Activated B cell treated with CpG ODN at 0.5 μM for 24 hours (primary cell): ENCODE data around the gene SLC12A2. TPM values are rescaled to one million over a fixed set of nuclear protein-coding genes. Genes with fewer than 3 reads are reported as not detected.

ENCODE experiments used
- ATAC-seq: fragments of 200-7000 bp; cut with Tn5 transposase; one replicate; pipeline ENCODE4 v1.10.0; 2021; ENCODE audit warnings: low read depth, mild to moderate bottlenecking, moderate library complexity
- CTCF ChIA-PET: fragments of 350-600 bp; sonication (Branson Sonifier 250); formaldehyde crosslinking; loops from one replicate; lab custom pipeline; 2021; ENCODE audit warnings: antibody characterized with exemption; lab: Charles Lee
- POLR2A ChIA-PET: fragments of 350-600 bp; sonication (Branson Sonifier 250); formaldehyde crosslinking; loops from one replicate; lab custom pipeline; 2021; ENCODE audit warnings: antibody characterized with exemption; lab: Charles Lee
- DNase-seq: peaks from one replicate; pipeline ENCODE4 v3.0.0; 2022
- H3K27ac Mint-ChIP-seq: one replicate; pipeline ENCODE4 v1.8.0; 2020; ENCODE audit warnings: mixed read lengths
- H3K27me3 Mint-ChIP-seq: one replicate; pipeline ENCODE4 v1.8.0; 2021; ENCODE audit warnings: mixed read lengths
- H3K36me3 Mint-ChIP-seq: one replicate; pipeline ENCODE4 v1.8.0; 2021; ENCODE audit warnings: low read depth, mixed read lengths
- H3K4me1 Mint-ChIP-seq: one replicate; pipeline ENCODE4 v1.8.0; 2021; ENCODE audit warnings: mixed read lengths
- H3K4me3 Mint-ChIP-seq: one replicate; pipeline ENCODE4 v1.8.0; 2020; ENCODE audit warnings: mild to moderate bottlenecking, mixed read lengths
- H3K9me3 Mint-ChIP-seq: one replicate; pipeline ENCODE4 v1.8.0; 2020; ENCODE audit warnings: mixed read lengths
- intact Hi-C: fragments of 100-400 bp; cut with micrococcal nuclease; formaldehyde crosslinking; loops from one replicate; pipeline ENCODE4 v1.15.1; 2024
- total RNA-seq: library from RNA; stranded (reverse); gene quantifications from 2 replicates; pipeline ENCODE4 v1.2.3, GENCODE V29; 2022
- TF ChIP-seq, protein P1 (sequence below): fragments of 200-600 bp; IDR thresholded peaks from one replicate; pipeline ENCODE4 v1.8.0; 2022; ENCODE audit warnings: antibody characterized with exemption, mild to moderate bottlenecking

SLC12A2 gene
- total RNA-seq, 1 donor from 2014 or later = 20.6 TPM

DNA sequence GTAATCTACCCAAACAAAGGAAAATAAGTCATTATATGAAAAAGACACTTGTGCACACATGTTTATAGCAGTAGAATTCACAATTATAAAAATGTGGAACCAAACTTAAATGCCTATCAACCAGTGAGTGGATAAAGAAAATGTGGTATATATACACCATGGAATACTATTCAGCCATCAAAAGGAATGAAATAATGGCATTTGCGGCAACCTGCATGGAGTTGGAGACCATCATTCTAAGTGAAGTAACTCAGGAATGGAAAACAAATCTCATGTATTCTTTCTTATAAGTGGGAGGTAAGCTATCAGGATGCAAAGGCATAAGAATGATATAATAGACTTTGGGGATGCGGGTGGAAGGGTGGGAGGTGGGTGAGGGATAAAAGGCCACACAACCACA, 34.6 kb downstream of the SLC12A2 start:
- ATAC-seq = no peak
- Mint-ChIP-seq H3K9me3 (peaks cover 10% of the 10 kb centered on the region), H3K27ac (no peak overlapping the region), H3K4me1 (no peaks in the 10 kb centered on the region), H3K27me3 (no peaks in the 10 kb centered on the region), H3K36me3 (peaks cover 63% of the 10 kb centered on the region), H3K4me3 (no peak overlapping the region)
- intact Hi-C loops = no loop called here
- TF ChIP-seq, protein P1, sequence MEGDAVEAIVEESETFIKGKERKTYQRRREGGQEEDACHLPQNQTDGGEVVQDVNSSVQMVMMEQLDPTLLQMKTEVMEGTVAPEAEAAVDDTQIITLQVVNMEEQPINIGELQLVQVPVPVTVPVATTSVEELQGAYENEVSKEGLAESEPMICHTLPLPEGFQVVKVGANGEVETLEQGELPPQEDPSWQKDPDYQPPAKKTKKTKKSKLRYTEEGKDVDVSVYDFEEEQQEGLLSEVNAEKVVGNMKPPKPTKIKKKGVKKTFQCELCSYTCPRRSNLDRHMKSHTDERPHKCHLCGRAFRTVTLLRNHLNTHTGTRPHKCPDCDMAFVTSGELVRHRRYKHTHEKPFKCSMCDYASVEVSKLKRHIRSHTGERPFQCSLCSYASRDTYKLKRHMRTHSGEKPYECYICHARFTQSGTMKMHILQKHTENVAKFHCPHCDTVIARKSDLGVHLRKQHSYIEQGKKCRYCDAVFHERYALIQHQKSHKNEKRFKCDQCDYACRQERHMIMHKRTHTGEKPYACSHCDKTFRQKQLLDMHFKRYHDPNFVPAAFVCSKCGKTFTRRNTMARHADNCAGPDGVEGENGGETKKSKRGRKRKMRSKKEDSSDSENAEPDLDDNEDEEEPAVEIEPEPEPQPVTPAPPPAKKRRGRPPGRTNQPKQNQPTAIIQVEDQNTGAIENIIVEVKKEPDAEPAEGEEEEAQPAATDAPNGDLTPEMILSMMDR = no peak
- ChIA-PET CTCF (no interaction called here), POLR2A (no interaction called here)
- no peak for DNase-seq

DNA sequence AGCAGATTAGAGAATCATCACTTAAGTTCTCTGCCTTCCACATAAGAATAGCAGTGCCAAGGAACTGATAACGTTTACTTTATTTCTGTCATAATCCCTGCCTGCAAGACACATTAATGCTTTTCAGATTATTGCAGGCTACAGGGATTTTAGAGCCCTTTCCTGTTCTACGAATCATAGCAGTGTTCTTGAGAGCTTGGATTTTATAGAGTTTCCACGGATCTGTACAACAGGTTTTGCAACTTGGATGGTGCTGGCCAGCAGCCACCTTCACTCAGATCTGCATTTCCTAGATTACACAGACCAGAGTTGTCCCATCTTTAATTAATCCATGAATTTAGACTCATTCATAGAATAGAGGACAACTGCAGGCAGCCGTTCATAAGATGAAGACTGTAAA, 38.1 kb downstream of the SLC12A2 start:
- no peak overlapping the region for H3K27ac Mint-ChIP-seq
- POLR2A ChIA-PET = no interaction called here
- peaks cover 4% of the 10 kb centered on the region for H3K4me1 Mint-ChIP-seq
- CTCF ChIA-PET = no interaction called here
- intact Hi-C loops = no loop called here
- H3K27me3 Mint-ChIP-seq = no peaks in the 10 kb centered on the region
- TF ChIP-seq, protein P1 = no peak
- H3K4me3 Mint-ChIP-seq = no peak overlapping the region
- DNase-seq (no peak), ATAC-seq (no peak)
- H3K36me3 Mint-ChIP-seq = peaks cover 40% of the 10 kb centered on the region
- peaks cover 10% of the 10 kb centered on the region for H3K9me3 Mint-ChIP-seq

DNA sequence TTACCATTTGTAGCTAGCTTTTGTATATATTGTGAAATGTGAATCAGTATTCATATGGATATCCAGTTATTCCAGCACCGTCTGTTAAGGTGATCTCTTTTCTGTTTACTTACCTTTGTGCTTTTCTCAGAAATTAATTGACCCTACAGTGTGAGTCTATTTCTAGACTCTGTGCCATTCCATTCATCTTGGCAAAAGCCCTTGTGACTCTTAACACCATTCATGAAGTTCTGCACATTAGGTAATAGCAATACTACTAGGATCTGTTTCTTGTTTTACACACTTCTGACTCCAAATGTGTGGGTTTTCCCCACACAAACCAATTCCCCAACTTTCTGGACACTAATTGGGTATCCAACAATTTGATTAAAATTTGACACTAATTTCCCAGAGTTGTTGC, 40.4 kb downstream of the SLC12A2 start:
- POLR2A ChIA-PET = no interaction called here
- no peak for DNase-seq
- TF ChIP-seq, protein P1 = no peak
- H3K27ac Mint-ChIP-seq = no peak overlapping the region
- H3K27me3 Mint-ChIP-seq = no peaks in the 10 kb centered on the region
- ATAC-seq = no peak
- peaks cover 4% of the 10 kb centered on the region for H3K9me3 Mint-ChIP-seq
- intact Hi-C loops = no loop called here
- CTCF ChIA-PET = interaction anchor here (1.1 kb wide), 1 partner anchor 10 kb away, joined by 4 read pairs; no protein-coding TSS in a partner anchor
- H3K4me1 Mint-ChIP-seq = peaks cover 4% of the 10 kb centered on the region
- peaks cover 18% of the 10 kb centered on the region for H3K36me3 Mint-ChIP-seq
- H3K4me3 Mint-ChIP-seq = no peak overlapping the region

DNA sequence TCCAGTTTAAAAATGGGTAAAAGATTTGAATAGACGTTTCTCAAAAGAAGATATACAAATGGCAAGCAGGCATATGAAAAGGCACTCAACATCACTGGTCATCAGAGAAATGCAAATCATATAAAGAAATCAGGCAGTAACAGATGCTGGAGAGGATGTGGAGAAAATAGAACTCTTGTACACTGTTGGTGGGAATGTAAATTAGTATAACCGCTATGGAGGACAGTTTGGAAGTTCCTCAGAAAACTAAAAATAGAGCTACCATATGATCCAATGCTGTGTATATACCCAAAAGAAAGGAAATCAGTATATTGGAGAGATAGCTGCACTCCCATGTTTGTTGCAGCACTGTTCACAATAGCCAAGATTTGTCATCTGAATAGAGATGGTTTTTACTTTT, 42.7 kb downstream of the SLC12A2 start:
- Mint-ChIP-seq H3K27ac (no peak overlapping the region), H3K27me3 (no peaks in the 10 kb centered on the region), H3K36me3 (peaks cover 21% of the 10 kb centered on the region), H3K9me3 (no peaks in the 10 kb centered on the region), H3K4me3 (no peak overlapping the region), H3K4me1 (peaks cover 4% of the 10 kb centered on the region)
- ATAC-seq = no peak
- POLR2A ChIA-PET = no interaction called here
- TF ChIP-seq, protein P1 = no peak
- DNase-seq = no peak
- intact Hi-C loops = loop anchor here (5.0 kb wide), 1 partner anchor 34 kb away; no protein-coding TSS in a partner anchor
- CTCF ChIA-PET = no interaction called here

DNA sequence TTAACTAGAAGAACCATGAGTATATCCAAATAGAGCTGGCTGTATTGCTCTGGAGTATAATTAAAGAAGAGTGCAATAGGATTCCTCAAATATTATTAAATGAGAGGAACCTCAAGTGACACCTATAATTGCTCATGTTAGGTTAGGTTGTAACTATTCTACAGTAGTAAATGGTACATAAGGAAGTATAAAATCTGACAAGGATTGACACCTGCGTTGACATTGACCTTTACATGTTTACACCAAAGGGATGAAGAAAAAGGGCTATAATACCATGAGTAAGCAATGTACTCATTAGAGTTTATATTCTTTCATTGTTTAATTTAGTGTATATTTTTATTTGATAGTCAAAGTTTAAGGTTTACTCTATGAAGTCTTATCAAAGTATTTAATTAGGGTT, 48.9 kb downstream of the SLC12A2 start:
- H3K36me3 Mint-ChIP-seq = peaks cover 49% of the 10 kb centered on the region
- POLR2A ChIA-PET = no interaction called here
- CTCF ChIA-PET = no interaction called here
- no peaks in the 10 kb centered on the region for H3K4me1 Mint-ChIP-seq
- DNase-seq (no peak), ATAC-seq (no peak)
- no peak overlapping the region for H3K4me3 Mint-ChIP-seq
- no peaks in the 10 kb centered on the region for H3K27me3 Mint-ChIP-seq
- H3K27ac Mint-ChIP-seq = no peak overlapping the region
- TF ChIP-seq, protein P1 = no peak
- intact Hi-C loops = no loop called here
- H3K9me3 Mint-ChIP-seq = no peaks in the 10 kb centered on the region
